Choroid plexus epithelial cell (primary cell): ENCODE results near the gene MZT2B.
"Not testable (repeated sequence)": the region's sequence is repeated elsewhere in the genome, so short reads cannot be mapped to it uniquely, and the experiment has no call there.

Experiments used
- DNase-seq: peaks from one replicate; pipeline ENCODE4 v3.0.0-alpha.2; 2010; ENCODE audit warnings: low read depth
- H3K4me3 ChIP-seq: 2 replicates; pipeline ENCODE4 v1.5.1; 2011; ENCODE audit warnings: low read depth, mild to moderate bottlenecking, control low read depth, low read length, moderate library complexity
- TF ChIP-seq, protein P1 (sequence below): conservative IDR thresholded peaks from 2 replicates; pipeline ENCODE4 v1.5.1; 2011; ENCODE audit warnings: low read depth, mild to moderate bottlenecking, control low read depth, inconsistent platforms, low read length, moderate library complexity

The MZT2B gene

DNA sequence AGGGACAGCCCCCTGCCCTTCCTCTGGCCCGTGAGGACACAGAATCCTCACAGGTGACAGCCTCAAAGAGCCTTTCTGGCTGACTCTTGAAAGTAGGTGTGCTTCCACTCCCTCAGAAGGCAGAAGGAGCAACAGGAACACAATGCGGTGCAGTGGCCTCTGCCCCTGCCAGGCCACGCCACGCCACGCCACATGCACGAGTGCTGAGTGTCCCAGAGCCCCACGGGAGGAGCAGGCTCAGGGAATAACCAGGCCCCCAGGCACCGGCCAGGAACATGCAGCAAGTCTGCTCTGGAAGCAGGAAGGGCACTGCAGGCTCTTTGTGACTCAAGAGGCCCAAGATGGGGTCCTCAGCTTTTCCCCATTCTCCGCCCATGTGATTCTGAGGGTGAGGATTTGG lies 19.1 kb upstream of the MZT2B start:
- no peak for DNase-seq
- TF ChIP-seq, protein P1, sequence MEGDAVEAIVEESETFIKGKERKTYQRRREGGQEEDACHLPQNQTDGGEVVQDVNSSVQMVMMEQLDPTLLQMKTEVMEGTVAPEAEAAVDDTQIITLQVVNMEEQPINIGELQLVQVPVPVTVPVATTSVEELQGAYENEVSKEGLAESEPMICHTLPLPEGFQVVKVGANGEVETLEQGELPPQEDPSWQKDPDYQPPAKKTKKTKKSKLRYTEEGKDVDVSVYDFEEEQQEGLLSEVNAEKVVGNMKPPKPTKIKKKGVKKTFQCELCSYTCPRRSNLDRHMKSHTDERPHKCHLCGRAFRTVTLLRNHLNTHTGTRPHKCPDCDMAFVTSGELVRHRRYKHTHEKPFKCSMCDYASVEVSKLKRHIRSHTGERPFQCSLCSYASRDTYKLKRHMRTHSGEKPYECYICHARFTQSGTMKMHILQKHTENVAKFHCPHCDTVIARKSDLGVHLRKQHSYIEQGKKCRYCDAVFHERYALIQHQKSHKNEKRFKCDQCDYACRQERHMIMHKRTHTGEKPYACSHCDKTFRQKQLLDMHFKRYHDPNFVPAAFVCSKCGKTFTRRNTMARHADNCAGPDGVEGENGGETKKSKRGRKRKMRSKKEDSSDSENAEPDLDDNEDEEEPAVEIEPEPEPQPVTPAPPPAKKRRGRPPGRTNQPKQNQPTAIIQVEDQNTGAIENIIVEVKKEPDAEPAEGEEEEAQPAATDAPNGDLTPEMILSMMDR = no peak
- no peak overlapping the region for H3K4me3 ChIP-seq

DNA sequence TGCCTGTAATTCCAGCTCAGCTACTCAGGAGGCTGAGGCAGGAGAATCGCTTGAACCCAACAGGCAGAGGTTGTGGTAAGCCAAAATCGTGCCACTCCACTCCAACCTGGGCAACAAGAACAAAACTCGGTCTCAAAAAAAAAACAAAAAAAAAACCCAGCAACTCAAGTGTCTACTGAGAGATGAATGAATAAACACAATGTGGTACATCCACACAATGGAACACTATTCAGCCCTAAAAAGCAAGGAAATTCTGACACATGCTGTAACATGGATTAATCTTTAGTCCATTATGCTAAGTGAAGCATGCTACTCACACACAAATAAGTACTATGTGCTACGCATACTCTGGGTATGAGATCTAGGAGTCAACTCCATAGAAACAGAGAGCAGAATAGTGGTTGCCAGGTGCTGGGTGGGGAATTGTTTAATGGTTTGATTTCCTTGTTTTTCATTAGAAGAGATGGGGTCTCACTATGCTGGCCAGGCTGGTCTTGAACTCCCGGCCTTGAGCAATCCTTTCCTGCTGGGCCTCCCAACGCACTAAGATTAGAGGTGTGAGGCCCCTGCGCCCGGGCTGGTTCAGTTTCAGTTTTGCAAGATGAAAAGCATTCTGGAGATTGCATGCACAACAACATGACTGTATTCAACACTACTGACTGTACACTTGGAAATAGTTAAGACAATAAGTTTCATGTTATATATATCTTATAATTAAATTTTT lies 16.6 kb upstream of the MZT2B start:
- no peak overlapping the region for H3K4me3 ChIP-seq
- TF ChIP-seq, protein P1 = no peak
- DNase-seq = no peak

DNA sequence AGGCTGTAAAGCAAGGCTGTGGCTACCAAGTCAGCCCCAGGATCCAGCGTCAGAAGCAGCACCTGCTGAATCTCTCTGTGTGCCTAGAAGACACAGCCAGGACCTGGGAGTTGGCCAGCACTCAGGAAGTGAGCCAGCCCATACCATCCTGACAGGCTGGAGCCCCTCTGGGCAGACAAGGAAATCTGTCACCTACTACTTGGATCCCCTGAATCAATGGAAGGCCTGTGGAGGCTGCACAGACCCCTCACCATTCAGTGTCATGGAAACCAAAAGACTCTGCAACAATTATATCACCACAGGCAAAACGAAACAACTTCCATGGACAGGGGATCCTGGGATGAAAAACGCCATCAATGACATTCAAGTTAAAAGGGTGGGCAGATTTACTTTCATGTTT lies 15.5 kb upstream of the MZT2B start:
- H3K4me3 ChIP-seq = not testable (repeated sequence)

DNA sequence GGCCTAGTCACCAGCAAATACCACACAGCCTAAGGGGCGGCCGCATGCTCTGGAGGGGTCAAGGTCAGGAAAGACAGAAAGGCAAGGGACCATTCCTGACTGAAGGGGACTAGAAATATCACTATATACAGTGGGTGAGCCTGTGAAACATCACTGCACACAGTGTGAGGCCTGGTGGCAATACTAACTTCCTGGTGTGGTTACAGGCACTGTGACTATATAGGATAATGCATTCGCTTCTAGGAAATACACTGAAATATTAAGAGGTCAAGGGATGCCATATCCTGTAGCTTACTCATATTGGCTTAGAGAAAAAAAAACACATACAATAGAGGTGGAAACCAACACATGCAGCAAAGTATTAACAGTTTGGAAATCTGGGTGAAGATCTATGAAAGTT lies 12.9 kb upstream of the MZT2B start:
- H3K4me3 ChIP-seq = not testable (repeated sequence)
- DNase-seq = peak; percentile 12

More for the DNA sequence above, 15.5 kb upstream of the MZT2B start:
- DNase-seq = not testable (repeated sequence)

DNA sequence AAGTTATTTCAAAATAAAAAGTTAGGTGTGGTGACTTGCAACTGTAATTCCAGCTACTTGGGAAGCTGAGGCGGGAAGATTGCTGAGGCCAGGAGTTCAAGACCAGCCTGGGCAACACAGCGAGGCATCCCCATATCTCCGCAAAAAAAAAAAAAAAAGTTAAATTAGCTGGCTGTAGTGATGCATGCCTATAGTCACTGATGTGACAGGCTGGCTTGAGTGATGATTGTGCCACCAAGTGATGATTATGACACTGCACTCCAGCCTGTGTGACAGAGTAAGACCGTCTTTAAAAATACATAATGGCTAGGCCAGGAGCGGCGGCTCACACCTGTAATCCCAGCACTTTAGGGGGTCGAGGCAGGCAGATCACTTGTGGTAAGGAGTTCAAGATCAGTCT lies 12.2 kb upstream of the MZT2B start:
- TF ChIP-seq, protein P1 = no peak
- no peak for DNase-seq

DNA sequence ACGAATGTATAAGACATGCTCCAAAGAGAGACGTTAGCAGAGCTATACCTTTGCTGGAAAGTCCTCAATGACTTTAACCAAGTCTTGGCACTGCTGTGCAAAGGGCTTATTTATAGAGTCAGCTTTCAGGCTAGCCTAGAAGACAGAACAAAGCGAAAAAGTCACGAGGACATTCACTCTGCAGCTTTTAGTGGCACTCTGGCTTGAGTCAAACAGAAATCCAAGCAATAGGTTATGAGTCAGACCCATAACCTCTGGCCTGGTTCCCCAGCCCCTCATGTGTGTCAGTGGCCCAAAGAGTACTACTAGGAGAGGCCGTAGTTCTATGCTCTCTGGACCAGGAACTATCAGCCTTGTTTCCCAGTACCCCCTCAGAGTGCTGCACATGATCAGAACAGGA lies 7.2 kb upstream of the MZT2B start:
- not testable (repeated sequence) for H3K4me3 ChIP-seq, DNase-seq

More for the DNA sequence above, 12.2 kb upstream of the MZT2B start:
- no peak overlapping the region for H3K4me3 ChIP-seq

DNA sequence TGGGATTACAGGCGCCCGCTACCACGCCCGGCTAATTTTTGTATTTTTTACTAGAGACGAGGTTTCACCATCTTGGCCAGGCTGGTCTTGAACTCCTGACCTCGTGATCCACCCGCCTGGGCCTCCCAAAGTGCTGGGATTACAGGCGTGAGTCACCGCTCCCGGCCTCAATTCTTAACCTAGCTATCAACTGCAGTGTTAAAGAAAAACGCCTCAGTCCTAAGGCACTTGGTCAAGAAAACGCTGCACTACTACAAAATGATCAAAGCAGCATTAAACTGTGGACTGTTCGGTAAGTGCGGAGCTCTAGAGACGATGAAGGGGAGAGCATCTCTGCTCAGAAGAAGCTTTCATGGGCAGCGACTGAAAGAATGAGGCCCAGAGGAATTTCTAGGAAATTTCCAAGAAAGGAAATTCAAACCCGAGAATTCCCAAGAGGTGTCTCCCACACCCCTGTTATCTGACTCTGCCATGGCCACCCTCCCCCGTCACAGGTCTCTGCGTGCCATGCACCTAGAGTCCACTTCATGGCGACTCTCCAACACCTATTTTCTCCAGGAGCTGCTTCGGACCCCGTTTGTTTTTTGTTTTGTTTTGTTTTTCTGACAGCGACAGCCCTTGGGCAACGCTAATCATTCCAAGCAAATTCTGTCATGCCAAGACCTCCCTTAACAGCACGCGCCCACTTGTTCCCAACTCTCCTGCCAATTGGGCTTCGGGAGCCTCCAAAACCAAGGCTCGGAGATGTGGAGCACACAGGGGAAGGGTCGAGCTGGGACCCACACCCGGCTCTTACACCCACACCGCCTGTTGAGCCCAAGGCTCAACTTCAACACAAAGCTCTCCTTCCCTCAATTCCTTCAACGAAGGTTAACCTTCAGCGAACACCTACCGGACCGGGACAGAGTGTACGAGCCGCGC lies 1.4 kb upstream of the MZT2B start:
- peak overlapping the region; percentile 91 for H3K4me3 ChIP-seq
- peak; percentile 14 for DNase-seq

DNA sequence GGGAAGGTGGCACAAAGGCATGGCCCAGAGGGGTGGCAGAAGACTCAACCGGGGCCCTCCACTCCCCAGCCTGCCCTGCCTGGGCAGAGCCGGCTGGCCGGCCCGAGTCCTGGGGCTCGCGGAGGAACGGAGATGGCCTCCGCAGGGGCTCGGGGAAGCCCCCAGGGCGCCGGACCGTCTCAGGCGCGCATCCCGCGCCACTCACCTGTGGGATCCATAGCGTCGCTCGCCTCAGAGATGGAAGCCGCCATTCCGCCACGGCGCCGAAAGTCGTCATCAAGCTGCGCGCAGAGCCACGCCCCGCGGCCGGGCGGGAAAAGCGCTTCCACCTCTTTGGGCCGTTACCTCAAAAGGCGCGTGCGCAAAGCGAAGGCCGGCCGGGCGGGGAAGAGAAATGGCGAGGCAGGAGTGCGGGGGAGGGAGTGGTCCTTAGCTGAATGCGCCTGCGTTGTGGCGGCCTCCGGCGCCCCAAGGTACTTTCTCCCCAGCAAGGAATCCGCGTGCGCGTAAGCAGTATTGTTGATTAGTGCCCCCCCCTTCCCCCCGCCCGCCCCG lies 660 bp upstream of the MZT2B start, which contains the start of gene SMPD4:
TSS of gene SMPD4 (minus strand) at position 278 of the 555 bp plus-strand sequence. CDS start 5,010 bp downstream, outside the sequence.
- DNase-seq = peak; percentile 97
- peak within 1 kb of the TSS; percentile 91 for H3K4me3 ChIP-seq
- TF ChIP-seq, protein P1 = no peak

DNA sequence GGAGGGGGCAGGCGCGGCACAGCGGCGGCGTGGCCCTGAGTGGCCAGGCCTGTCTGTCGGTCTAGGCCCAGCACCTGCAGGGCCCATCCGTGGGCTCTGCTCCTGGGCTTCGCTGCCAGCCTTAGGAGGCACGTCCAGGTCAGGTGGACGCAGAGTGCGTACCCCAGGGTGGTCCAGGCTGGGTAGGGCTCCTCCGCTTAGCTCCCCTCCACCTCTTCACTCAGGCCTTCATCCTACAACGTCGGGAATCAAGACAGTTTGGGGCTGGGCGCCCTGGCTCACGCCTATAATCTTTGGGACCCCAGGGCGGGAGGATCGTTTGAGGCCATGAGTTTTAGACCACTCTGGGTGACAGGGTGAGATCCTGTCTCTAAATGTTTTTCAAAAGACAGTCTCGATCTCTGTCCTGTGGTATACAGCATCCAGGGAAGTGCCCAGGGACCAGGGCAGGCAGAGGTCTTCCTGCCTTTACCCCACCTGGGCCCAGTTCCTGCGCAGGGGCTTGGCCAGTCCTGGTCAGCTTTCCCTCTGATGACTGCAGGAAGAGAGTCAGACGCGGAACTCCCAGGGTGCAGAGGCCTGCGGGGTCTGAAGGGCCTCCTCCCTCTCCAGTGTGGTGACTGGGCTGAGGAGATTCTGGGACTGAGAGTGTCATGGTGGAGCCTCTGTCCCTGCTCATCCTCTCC lies 907 bp downstream of the MZT2B start:
- H3K4me3 ChIP-seq = peak overlapping the region; percentile 59
- DNase-seq = not testable (repeated sequence)
